Fibroblast of lung (primary cell): ENCODE measurements around the gene KIAA2012.

ENCODE experiments used
- CTCF ChIP-seq, 2 donors: IDR thresholded peaks in 1 of 2; conservative IDR thresholded peaks in 1 of 2; 1 replicate in 1 of 2; 2 replicates in 1 of 2; pipeline ENCODE4 v1.5.1; 2011 to 2012; ENCODE audit warnings: low read length in 2 of 2, control low read depth in 1 of 2, inconsistent platforms in 1 of 2, low read depth in 1 of 2, mild to moderate bottlenecking in 1 of 2
- EZH2 ChIP-seq: IDR thresholded peaks from 2 replicates; pipeline ENCODE4 v1.5.1; 2012; ENCODE audit warnings: low read length, control low read depth, mild to moderate bottlenecking; ENCODE audit errors: missing control alignments

- TF ChIP-seq CTCF (conservative IDR thresholded peaks at IDR 0.05 in 1 of 2, IDR thresholded peaks at IDR 0.05 in 1 of 2; ENCODE audit: low read depth in 1 of 2, low read length in 2 of 2) (no peak), EZH2 (no peak)
Measured at GRCh38 chr2:202127687-202128331, 54.8 kb downstream of the KIAA2012 start.
